ENCODE data around the gene TM9SF1. TPM values are rescaled to one million over a fixed set of nuclear protein-coding genes. Genes with fewer than 3 reads are reported as not detected.
A peak's percentile ranks its signal among the peaks of the same experiment; 100 is the strongest.

TM9SF1 gene
- total and polyA plus RNA-seq, 2 of the 13 experiments (the other 11 are each of a cell fraction or from before 2014, with no cell fraction given): 83.2 to 110 TPM

- peak; percentile 97 for TF ChIP-seq ZNF318 (CRISPR knock-in tag; IDR thresholded peaks at IDR 0.05)
- TF ChIP-seq ZNF513 (CRISPR knock-in tag; conservative IDR thresholded peaks at IDR 0.05): peak; percentile 86; the same call in 1 of the 2 replicates
- peak; percentile 98; the same call in 1 of the 2 replicates for TF ChIP-seq ZGPAT (CRISPR knock-in tag; IDR thresholded peaks at IDR 0.05)
- peak; percentile 97 for TF ChIP-seq HNF1B (CRISPR knock-in tag; IDR thresholded peaks at IDR 0.05)
- peak; percentile 91 for TF ChIP-seq KLF9 (CRISPR knock-in tag; IDR thresholded peaks at IDR 0.05; ENCODE audit: low read depth)
- TF ChIP-seq ZNF724P (CRISPR knock-in tag; IDR thresholded peaks at IDR 0.05; ENCODE audit: borderline replicate concordance): peak; percentile 98
- TF ChIP-seq ZNF121 (CRISPR knock-in tag; IDR thresholded peaks at IDR 0.05): peak; percentile 42; the same call in 1 of the 2 replicates
- TF ChIP-seq ZSCAN29 (CRISPR knock-in tag; conservative IDR thresholded peaks at IDR 0.05): peak; percentile 97
- no peak for TF ChIP-seq SOX6 (IDR thresholded peaks at IDR 0.05)
- peak; percentile 83 for TF ChIP-seq SOX6 (CRISPR knock-in tag; IDR thresholded peaks at IDR 0.05)
- peak; percentile 98 for TF ChIP-seq ZNF749 (CRISPR knock-in tag; IDR thresholded peaks at IDR 0.05; ENCODE audit: borderline replicate concordance)
- TF ChIP-seq ZNF414 (CRISPR knock-in tag; IDR thresholded peaks at IDR 0.05): peak; percentile 64; the same call in 1 of the 2 replicates
These were observed 18.0 kb upstream of the TM9SF1 start, which contains the start of gene CHMP4A (continued) for GRCh38 chr14:24212924-24213865.
